Fibroblast of lung (primary cell): Measurements from ENCODE around the gene OPTC. TPM values are rescaled to one million over a fixed set of nuclear protein-coding genes. Genes with fewer than 3 reads are reported as not detected.
"Not testable (repeated sequence)": the region's sequence is repeated elsewhere in the genome, so short reads cannot be mapped to it uniquely, and the experiment has no call there.

Experiments
- DNase-seq, 2 donors: peaks; one replicate each; pipeline versions ENCODE4 v3.0.0 to v3.0.0-alpha.2; 2010; ENCODE audit warnings: low read depth in 2 of 2
- H2AFZ ChIP-seq: 2 replicates; pipeline ENCODE4 v1.5.1; 2012; ENCODE audit warnings: low read length, control low read depth, inconsistent platforms
- H3K27ac ChIP-seq: 2 replicates; pipeline ENCODE4 v1.5.1; 2011; ENCODE audit warnings: low read length, control low read depth; ENCODE audit not compliant: insufficient read depth
- H3K27me3 ChIP-seq: 2 replicates; pipeline ENCODE4 v1.5.1; 2011; ENCODE audit warnings: mild to moderate bottlenecking, low read length; ENCODE audit not compliant: control insufficient read depth, insufficient read depth
- H3K36me3 ChIP-seq: 2 replicates; pipeline ENCODE4 v1.5.1; 2011; ENCODE audit warnings: low read length; ENCODE audit not compliant: control insufficient read depth, insufficient read depth
- H3K4me1 ChIP-seq: 2 replicates; pipeline ENCODE4 v1.5.1; 2011; ENCODE audit warnings: low read length; ENCODE audit not compliant: control insufficient read depth, insufficient read depth; ENCODE audit errors: extremely low read depth
- H3K4me2 ChIP-seq: 2 replicates; pipeline ENCODE4 v1.5.1; 2011; ENCODE audit warnings: low read length, control low read depth; ENCODE audit not compliant: insufficient read depth; ENCODE audit errors: extremely low read depth
- H3K4me3 ChIP-seq, 4 experiments: fragments of 200-600 bp in 1 of 4; sonication (generic) in 1 of 4; replicated peaks in 1 of 4; 2 replicates each; pipeline ENCODE4 v1.5.1; 2011 to 2016; ENCODE audit warnings: low read length in 4 of 4, low read depth in 3 of 4, mild to moderate bottlenecking in 3 of 4, control low read depth in 2 of 4, inconsistent platforms in 1 of 4, mixed read lengths in 1 of 4; ENCODE audit not compliant: insufficient read depth in 1 of 4; ENCODE audit errors: control extremely low read depth in 1 of 4
- H3K79me2 ChIP-seq: 2 replicates; pipeline ENCODE4 v1.5.1; 2012; ENCODE audit warnings: mild to moderate bottlenecking, low read length, inconsistent platforms; ENCODE audit not compliant: control insufficient read depth, insufficient read depth
- H3K9ac ChIP-seq: 2 replicates; pipeline ENCODE4 v1.5.1; 2011; ENCODE audit warnings: mild to moderate bottlenecking, low read length, control low read depth; ENCODE audit not compliant: insufficient read depth
- H3K9me3 ChIP-seq: 2 replicates; pipeline ENCODE4 v1.5.1; 2012; ENCODE audit warnings: low read depth, low read length; ENCODE audit not compliant: control insufficient read depth, insufficient read depth
- H4K20me1 ChIP-seq: 2 replicates; pipeline ENCODE4 v1.5.1; 2011; ENCODE audit warnings: low read length; ENCODE audit not compliant: control insufficient read depth, insufficient read depth; ENCODE audit errors: extremely low read depth
- EZH2 ChIP-seq: IDR thresholded peaks from 2 replicates; pipeline ENCODE4 v1.5.1; 2012; ENCODE audit warnings: low read length, control low read depth, mild to moderate bottlenecking; ENCODE audit errors: missing control alignments
- polyA minus RNA-seq: library from RNA; depleted of rRNA, polyadenylated mRNA; stranded (reverse); fragments of >200 nt; gene quantifications from 2 replicates; pipeline ENCODE4 v1.2.3, GENCODE V29; 2011; ENCODE audit warnings: low replicate concordance
- polyA plus RNA-seq, 2 donors: library from polyadenylated mRNA; depleted of rRNA in 1 of 2; stranded (reverse) in 1 of 2; unstranded in 1 of 2; fragments of >200 nt; gene quantifications; 2 replicates each; pipeline ENCODE4 v1.2.1, GENCODE V29; 2011 to 2012; ENCODE audit warnings: missing spikeins in 1 of 2
- total RNA-seq: library from RNA; depleted of rRNA; stranded (reverse); fragments of >200 nt; gene quantifications from 2 replicates; pipeline ENCODE4 v1.2.1, GENCODE V29; 2014
- TF ChIP-seq, protein P1 (sequence below), 2 donors: IDR thresholded peaks in 1 of 2; conservative IDR thresholded peaks in 1 of 2; 1 replicate in 1 of 2; 2 replicates in 1 of 2; pipeline ENCODE4 v1.5.1; 2011 to 2012; ENCODE audit warnings: low read length in 2 of 2, control low read depth in 1 of 2, inconsistent platforms in 1 of 2, low read depth in 1 of 2, mild to moderate bottlenecking in 1 of 2

OPTC gene, protein sequence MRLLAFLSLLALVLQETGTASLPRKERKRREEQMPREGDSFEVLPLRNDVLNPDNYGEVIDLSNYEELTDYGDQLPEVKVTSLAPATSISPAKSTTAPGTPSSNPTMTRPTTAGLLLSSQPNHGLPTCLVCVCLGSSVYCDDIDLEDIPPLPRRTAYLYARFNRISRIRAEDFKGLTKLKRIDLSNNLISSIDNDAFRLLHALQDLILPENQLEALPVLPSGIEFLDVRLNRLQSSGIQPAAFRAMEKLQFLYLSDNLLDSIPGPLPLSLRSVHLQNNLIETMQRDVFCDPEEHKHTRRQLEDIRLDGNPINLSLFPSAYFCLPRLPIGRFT
- total RNA-seq (not detected in 2 replicates), polyA plus RNA-seq (not detected in 2 replicates), polyA minus RNA-seq (not detected in 2 replicates)
- not detected in 2 replicates for polyA plus RNA-seq (2012)

DNA sequence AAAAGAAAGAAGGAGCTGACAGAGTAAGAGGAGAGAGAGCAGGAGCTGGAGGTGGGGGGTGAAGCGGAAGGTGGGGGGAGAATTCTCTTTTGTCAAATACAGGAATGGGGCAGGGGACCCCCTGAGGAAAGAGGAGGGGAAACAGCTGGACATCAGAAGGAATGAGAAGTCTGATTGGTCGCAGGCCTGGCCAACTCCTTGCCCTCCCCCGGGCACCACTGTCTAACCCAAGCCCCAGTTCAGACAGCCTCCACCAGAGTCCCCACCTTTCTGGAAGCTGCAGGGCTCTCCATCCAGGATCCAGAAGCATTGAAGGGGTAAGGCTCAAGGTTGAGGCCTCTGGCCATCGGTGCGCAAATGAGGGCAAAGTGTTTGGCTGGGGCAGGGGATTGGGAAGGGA, at the start of gene OPTC:
OPTC (plus strand) TSS at position 253 of the 400 bp plus-strand sequence. CDS start 1,853 bp downstream, outside the sequence.
- Histone ChIP-seq H3K27me3 (no peaks in the 10 kb centered on the region), H3K27ac (no peak within 1 kb of the TSS), H3K4me1 (no peaks in the 10 kb centered on the region), H3K9me3 (no peaks in the 10 kb centered on the region), H4K20me1 (no peaks in the 10 kb centered on the region), H3K4me3 (no peak within 1 kb of the TSS), H2AFZ (no peak within 1 kb of the TSS), H3K4me2 (no peak within 1 kb of the TSS), H3K79me2 (no peaks in the 10 kb centered on the region), H3K9ac (no peak within 1 kb of the TSS), H3K36me3 (no peaks in the 10 kb centered on the region)
- no peak for DNase-seq
- TF ChIP-seq, protein P1, sequence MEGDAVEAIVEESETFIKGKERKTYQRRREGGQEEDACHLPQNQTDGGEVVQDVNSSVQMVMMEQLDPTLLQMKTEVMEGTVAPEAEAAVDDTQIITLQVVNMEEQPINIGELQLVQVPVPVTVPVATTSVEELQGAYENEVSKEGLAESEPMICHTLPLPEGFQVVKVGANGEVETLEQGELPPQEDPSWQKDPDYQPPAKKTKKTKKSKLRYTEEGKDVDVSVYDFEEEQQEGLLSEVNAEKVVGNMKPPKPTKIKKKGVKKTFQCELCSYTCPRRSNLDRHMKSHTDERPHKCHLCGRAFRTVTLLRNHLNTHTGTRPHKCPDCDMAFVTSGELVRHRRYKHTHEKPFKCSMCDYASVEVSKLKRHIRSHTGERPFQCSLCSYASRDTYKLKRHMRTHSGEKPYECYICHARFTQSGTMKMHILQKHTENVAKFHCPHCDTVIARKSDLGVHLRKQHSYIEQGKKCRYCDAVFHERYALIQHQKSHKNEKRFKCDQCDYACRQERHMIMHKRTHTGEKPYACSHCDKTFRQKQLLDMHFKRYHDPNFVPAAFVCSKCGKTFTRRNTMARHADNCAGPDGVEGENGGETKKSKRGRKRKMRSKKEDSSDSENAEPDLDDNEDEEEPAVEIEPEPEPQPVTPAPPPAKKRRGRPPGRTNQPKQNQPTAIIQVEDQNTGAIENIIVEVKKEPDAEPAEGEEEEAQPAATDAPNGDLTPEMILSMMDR (conservative IDR thresholded peaks at IDR 0.05 in 1 of 2, IDR thresholded peaks at IDR 0.05 in 1 of 2; ENCODE audit: low read depth in 1 of 2, low read length in 2 of 2), result no peak

DNA sequence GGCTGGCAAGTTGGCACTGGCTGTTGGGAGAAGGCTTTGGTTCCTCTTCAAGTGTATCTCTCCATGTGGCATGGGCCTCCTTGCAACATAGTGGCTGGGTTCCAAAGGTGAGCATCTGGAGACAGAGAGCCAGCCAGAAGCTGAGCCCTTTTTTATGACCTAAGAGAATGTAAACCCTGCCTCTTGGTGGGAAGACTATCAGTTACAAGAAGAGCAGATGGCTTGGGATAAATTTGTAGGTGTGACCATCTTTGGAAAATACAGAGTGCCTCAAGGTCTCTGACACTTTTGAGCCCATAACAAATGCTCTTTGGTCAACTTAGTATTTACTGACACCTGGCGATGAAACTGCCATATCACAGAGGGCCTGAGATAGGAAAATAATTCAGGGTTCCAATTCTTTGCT, 49.8 kb upstream of the OPTC start:
- H3K27me3 ChIP-seq, result peaks cover 4% of the 10 kb centered on the region
- no peaks in the 10 kb centered on the region for H3K9me3 ChIP-seq
- H3K4me2 ChIP-seq, result no peak overlapping the region
- no peak overlapping the region for H3K27ac ChIP-seq
- no peak overlapping the region for H2AFZ ChIP-seq
- H4K20me1 ChIP-seq, result no peaks in the 10 kb centered on the region
- H3K4me1 ChIP-seq, result peaks cover 11% of the 10 kb centered on the region
- DNase-seq, result no peak
- H3K36me3 ChIP-seq, result no peaks in the 10 kb centered on the region
- no peak for TF ChIP-seq EZH2
- TF ChIP-seq, protein P1 (conservative IDR thresholded peaks at IDR 0.05 in 1 of 2, IDR thresholded peaks at IDR 0.05 in 1 of 2; ENCODE audit: low read depth in 1 of 2, low read length in 2 of 2), result no peak
- no peak overlapping the region for H3K4me3 ChIP-seq
- no peaks in the 10 kb centered on the region for H3K79me2 ChIP-seq
- H3K9ac ChIP-seq, result no peak overlapping the region

DNA sequence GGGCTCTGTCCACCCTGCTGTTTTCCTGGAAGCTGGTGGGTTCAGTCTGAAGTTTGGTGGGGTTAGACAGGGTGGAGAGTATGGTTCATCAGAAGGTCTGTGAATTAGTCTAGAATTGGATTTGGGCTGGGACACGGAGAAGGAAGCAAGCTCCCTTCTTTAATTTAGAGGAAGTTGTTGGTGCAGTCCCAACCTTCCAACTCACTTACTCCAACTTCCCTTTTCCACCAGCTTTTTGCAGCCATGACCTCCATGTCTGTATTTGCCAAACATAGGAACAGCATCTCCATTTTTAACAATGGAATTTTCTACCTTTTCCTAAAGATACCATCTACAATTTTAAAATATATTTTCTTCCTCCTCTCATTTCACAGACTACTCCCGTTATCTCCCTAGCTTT, 46.8 kb upstream of the OPTC start:
- H3K9ac ChIP-seq, result no peak overlapping the region
- H3K4me2 ChIP-seq, result no peak overlapping the region
- H2AFZ ChIP-seq, result no peak overlapping the region
- H3K27me3 ChIP-seq, result peaks cover 7% of the 10 kb centered on the region
- DNase-seq, result no peak
- peaks cover 5% of the 10 kb centered on the region for H3K4me1 ChIP-seq
- no peak overlapping the region for H3K4me3 ChIP-seq
- TF ChIP-seq, protein P1 (conservative IDR thresholded peaks at IDR 0.05 in 1 of 2, IDR thresholded peaks at IDR 0.05 in 1 of 2; ENCODE audit: low read depth in 1 of 2, low read length in 2 of 2), result no peak
- TF ChIP-seq EZH2, result no peak
- H3K79me2 ChIP-seq, result no peaks in the 10 kb centered on the region
- H3K9me3 ChIP-seq, result no peaks in the 10 kb centered on the region
- no peaks in the 10 kb centered on the region for H3K36me3 ChIP-seq
- no peaks in the 10 kb centered on the region for H4K20me1 ChIP-seq
- H3K27ac ChIP-seq, result no peak overlapping the region

DNA sequence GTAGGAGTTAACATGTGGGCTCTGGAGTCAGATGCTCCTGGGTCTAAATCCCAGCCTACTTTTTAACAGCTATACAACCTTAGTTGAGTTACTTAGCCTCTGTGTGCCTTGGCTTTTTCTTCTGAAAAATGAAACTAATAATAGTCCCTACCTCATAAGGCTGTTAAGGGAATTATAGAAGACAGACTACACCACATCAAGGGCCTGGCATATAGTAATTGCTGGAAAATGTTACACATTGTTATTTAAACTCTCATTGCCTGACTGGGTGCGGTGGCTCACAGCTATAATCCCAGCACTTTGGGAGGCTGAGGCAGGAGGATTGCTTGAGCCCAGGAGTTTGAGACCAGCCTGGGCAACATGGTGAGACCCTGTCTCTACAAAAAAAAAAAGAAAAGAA, 46.4 kb upstream of the OPTC start:
- not testable (repeated sequence) for H3K27ac ChIP-seq, H3K27me3 ChIP-seq, DNase-seq

More for the DNA sequence above, 46.4 kb upstream of the OPTC start:
- H3K9ac ChIP-seq, H3K36me3 ChIP-seq, H3K4me2 ChIP-seq, H3K4me3 ChIP-seq, H4K20me1 ChIP-seq, H3K4me1 ChIP-seq, H3K9me3 ChIP-seq, H3K79me2 ChIP-seq, H2AFZ ChIP-seq: not testable (repeated sequence)
